NB4 (cell line): Measurements from ENCODE around the gene PRKG2.

Source experiments
- DNase-seq: peaks from one replicate; pipeline ENCODE4 v3.0.0; 2010; ENCODE audit warnings: low read depth
- H3K4me3 ChIP-seq: one replicate; pipeline ENCODE4 v1.5.1; 2011; ENCODE audit warnings: mild to moderate bottlenecking, low read depth, low read length, moderate library complexity
- CTCF ChIP-seq: IDR thresholded peaks from one replicate; pipeline ENCODE4 v1.5.1; 2012; ENCODE audit warnings: low read depth, low read length
- MAX ChIP-seq: IDR thresholded peaks from 2 replicates; pipeline ENCODE4 v1.6.1; 2011; ENCODE audit warnings: low read depth, low read length
- MYC ChIP-seq: IDR thresholded peaks from 2 replicates; pipeline ENCODE4 v1.6.1; 2011; ENCODE audit warnings: low read depth, low read length
- POLR2A ChIP-seq: IDR thresholded peaks from 2 replicates; pipeline ENCODE4 v1.6.1; 2011; ENCODE audit warnings: mild to moderate bottlenecking; ENCODE audit not compliant: insufficient read length; ENCODE audit errors: extremely low read depth

PRKG2 gene

GRCh38 chr4:81042578-81043365, 172.2 kb downstream of the PRKG2 start:
- TF ChIP-seq MAX (no peak), MYC (no peak), POLR2A (no peak), CTCF (no peak)
- H3K4me3 ChIP-seq, result no peak overlapping the region
- no peak for DNase-seq

GRCh38 chr4:81040012-81040659, 174.9 kb downstream of the PRKG2 start:
- peak; percentile 44 for DNase-seq
- TF ChIP-seq POLR2A (no peak), CTCF (peak; percentile 48), MYC (peak; percentile 38; the same call in 1 of the 2 replicates), MAX (peak; percentile 73)
- no peak overlapping the region for H3K4me3 ChIP-seq

- TF ChIP-seq MYC, result no peak
- TF ChIP-seq CTCF, result no peak
- TF ChIP-seq POLR2A, result no peak
- no peak for TF ChIP-seq MAX
- no peak overlapping the region for H3K4me3 ChIP-seq
- peak; percentile 46 for DNase-seq
Measured at GRCh38 chr4:81039351-81039972, 175.6 kb downstream of the PRKG2 start.

GRCh38 chr4:81038636-81039350, 176.2 kb downstream of the PRKG2 start:
- TF ChIP-seq MYC (no peak), MAX (no peak), POLR2A (no peak)
- no peak overlapping the region for H3K4me3 ChIP-seq
- DNase-seq, result no peak
